GM18507 (cell line): Measurements from ENCODE around the gene EPG5.
A peak's percentile ranks its signal among the peaks of the same experiment; 100 is the strongest.

ENCODE experiments used
- DNase-seq: peaks from one replicate; pipeline ENCODE4 v3.0.0; 2011; ENCODE audit warnings: low read depth; ENCODE audit not compliant: insufficient read length; ENCODE audit errors: extremely low spot score
- FAIRE-seq: peaks from 2 replicates; lab custom pipeline; 2011; peaks lifted over from hg19 to GRCh38; lab: Jason Lieb, UNC

EPG5 gene

DNA sequence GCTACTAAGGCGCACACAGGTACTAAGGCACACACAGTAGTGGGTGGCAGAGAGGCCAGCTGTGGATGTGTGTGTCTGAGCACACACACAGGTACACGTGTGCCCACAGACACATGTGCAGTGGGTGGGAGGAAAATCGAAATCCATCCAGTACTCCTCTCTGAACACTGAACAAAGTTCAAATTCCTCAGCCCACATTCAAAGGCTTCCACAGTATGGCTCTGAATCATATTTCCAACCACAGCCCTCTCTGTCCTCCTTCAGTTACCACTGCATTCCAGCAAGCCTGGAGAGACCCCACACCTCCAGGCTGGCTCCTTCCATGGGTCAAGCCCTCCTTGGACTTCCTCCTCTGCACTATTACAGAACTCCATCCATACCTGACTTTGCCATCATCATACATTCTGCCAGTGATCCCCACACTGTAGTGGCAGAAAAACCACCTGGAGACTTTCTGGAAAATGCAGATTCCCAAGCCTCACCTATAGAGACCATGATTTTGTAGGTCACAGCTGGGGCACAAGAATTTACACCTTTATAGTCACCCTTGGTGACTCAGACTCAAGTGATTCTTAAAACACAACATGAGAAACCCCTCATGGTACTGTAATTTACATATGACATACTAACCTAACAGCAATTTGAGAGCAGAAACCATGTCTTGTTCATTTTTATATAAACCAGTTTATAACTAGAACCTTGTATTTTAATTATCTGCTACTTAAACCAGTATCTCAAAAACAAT is 31.4 kb downstream of the EPG5 start:
- DNase-seq = no peak
- FAIRE-seq = no peak

DNA sequence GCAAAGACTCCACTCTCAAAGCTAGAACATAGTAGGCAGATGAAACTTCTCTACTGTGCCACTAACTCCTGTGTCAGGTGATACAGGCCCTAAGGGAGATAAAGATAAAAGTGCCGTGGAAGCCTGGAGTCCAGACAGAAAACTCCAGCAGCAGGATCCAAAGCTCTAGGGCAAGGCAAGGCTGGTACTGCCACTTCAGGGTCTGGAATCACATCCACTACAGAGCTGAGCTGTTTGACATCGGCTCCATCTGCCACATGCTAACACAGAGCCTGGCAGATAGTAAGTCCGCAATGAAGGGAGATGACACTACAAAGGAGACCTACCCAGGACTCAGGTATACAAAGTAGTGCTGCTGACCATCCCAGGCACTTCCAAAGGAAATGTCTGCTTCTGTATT is 34.4 kb downstream of the EPG5 start:
- FAIRE-seq = no peak

DNA sequence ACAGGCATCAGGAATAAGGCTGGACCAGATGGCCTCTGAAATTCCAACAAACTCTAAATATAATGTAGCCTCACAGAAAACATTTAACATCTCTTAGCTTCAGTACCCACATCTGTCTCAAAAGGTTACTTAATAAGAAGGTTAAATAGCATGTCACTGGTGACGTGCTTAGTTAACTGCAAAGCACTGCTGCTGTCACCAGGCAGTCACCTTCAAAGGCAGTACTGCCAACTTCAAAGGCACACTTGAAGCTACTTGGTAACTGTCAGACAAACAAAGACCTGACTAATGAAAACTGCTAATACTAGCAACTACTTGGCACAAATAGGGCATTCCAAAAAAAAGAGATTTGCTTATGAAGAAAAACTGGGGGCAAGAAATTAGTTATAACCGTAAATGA is 36.2 kb downstream of the EPG5 start:
- FAIRE-seq = no peak

More for the DNA sequence above, 34.4 kb downstream of the EPG5 start:
- DNase-seq = no peak

DNA sequence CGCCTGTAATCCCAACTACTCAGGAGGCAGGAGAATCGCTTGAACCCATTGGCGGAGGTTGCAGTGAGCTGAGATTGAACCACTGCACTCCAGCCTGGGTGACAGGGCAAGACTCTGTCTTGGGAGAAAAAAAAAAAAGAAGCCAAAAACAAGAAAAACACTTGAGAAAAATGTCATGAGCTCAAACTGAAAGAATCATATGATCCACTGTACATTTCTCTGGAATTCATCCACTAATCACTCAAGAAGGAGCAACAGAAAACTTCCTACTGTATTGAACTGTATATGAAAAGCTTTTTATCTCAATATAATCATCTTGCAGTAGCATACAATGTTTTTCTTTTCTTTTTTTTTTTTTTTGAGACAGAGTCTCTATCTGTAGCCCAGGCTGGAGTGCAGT is 40.4 kb downstream of the EPG5 start:
- FAIRE-seq (no peak), DNase-seq (no peak)

More for the DNA sequence above, 36.2 kb downstream of the EPG5 start:
- no peak for DNase-seq

DNA sequence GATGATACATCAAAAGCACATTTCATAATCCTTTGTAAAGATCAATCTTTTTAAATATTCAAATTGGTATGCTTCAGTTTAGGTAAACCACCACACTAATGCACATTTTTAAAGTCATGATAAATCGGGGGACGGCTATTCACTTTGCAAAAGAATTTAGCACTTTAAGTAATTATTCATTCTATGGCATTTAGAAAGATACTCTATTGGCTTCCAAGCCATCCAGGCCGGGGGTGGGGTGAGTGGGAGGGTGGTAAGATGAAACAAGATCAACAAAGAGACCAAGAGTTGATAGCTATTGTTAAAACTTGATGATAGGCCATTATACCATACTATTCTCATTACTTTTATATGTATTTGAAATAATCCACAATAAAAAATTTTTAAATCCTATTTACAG is 41.0 kb downstream of the EPG5 start:
- FAIRE-seq (no peak), DNase-seq (no peak)

DNA sequence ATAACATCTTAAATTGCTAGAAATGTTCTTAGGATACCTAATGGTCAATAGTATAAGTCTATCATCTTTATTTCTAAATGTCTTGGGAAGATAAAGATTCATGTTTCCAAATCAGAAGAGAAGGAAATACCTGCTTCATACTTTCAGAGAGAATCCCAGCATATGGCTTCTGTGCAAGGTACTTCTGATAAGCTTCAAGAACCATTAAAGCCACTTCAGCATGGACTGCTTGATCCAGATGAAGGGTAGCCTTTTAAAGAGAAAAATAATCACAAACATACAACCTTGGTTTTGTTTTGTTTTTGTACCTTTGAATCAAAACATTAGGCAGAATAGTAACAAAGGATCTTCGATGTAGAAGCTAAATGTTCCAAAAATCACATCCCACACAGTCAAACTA is 44.0 kb downstream of the EPG5 start:
- FAIRE-seq = no peak
- no peak for DNase-seq

DNA sequence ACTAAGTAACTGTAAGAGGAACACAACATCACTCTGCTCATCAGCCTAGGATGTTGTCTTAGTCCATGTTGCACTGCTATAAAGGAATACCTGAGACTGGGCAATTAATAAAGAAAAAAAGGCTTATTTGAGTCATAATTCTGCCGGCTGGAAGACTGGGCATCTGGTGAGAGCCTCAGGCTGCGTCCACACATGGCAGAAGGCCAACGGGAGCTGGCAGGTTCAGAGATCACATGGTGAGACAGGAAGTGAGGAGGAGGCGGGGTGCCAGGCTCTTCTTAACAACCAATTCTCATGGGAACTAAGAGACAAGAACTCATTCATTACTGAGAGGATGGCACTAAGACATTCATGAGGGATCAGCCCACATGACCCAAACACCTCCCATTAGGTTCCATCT is 46.8 kb downstream of the EPG5 start:
- DNase-seq (no peak), FAIRE-seq (peak; percentile 46)

DNA sequence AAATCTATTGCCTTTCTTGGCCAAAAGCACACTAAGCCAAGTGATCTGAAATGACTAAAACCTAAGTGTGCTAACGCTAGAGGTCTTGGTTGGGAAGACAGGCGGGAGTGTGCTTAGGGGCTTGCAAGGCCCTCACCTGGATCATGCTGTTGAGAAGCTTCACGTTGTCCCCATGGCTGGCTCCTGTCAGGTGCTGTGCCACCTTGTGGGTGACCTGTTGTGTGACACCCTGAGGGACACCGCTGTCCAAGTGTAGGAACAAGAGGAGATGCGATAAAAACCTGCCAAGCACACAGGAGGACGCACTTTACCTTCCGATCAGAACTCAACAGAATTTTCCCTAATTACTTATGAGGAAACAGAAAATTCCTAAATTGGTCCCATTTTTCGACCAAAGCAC is 50.8 kb downstream of the EPG5 start:
- DNase-seq (no peak), FAIRE-seq (no peak)

DNA sequence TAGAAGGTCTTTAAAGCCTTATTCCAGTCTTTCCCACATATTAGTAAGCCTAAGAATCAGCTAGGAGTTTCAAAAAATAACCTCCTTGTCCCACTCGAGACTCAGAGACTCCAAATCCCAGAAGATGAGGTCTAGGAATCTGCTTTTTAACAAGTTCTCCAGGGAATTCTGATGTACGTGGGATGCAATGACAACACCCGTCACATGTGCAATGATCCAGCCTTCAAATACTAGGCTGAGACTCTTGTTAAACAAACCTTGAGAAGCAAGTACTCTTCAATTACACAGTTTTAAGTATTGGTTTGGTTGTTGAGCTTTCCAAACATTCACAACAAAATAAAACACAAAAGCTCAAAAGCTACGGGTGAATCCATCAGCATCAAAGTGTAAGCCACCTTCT is 53.9 kb downstream of the EPG5 start:
- DNase-seq (no peak), FAIRE-seq (no peak)

DNA sequence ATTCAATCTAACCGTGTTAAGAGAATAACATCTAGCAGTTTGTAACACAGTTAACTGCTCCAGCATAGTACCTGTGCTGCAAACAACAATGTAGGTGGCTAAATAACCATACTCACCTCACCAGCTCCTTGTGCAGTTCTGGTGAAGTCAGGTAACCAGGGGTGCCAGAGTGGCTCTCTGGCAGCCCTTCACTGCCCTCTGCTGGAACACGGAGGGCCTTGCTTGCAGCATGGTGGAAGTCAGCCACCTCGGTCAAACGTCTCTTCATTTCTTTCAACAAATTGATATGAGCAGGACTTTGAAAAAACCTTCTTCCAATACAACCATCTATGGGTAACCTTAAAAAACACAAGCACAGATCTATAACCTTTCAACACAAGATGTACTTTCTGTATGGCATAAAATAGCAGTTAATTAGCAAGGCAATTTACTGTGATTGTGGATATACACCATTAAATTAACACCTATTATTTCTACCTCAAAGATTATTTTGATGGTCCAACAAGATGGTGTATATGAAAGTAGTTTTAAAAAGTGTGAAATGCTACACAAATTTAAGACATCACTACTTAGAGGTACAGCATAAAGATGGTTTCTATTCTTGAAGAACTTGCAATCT is 56.6 kb downstream of the EPG5 start:
- peak; percentile 9 for DNase-seq

DNA sequence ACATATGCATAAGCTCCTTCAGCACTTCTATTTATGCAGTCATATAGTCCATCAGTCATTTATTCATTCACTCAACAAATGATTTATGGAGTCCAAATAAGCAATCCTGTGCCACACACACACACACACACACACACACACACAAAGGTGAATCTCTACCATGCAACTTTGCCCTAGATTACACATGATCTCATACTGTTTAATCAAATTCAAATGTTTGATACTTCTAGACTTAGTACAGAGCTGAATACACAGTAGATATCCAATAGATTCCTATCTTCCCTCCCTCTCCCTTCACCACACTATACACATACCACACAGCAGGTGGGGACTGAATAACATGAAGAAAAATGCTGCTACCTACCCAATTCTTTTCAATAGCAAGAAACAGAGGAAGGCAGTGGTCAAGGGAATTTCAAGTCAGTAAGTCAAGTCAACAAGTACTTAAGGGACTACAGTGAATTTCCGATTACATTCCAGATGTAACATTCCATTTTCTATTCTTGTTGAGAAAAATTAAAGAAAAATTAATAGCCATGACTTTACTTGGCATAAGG is 65.4 kb downstream of the EPG5 start:
- DNase-seq (no peak), FAIRE-seq (no peak)

More for the DNA sequence above, 56.6 kb downstream of the EPG5 start:
- peak; percentile 39 for FAIRE-seq

DNA sequence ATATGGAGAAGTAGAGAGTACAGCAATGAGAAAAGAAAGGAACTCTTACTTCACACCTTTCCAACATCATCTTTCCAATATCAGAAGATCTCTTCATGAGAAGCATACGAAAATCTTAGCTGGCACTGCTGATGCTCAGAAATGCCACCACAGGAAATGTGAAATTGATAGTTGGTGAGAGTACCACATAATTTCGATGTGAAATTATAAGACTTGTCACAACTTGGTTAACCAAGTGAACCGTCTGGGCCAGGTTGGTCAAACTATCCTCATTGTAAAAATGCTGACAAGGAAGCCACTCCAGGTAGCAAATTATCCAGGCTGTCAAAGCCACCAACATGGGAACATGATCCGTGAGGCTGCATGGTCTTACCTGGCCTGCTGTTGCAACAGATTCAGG is 66.5 kb downstream of the EPG5 start:
- no peak for DNase-seq
- no peak for FAIRE-seq

DNA sequence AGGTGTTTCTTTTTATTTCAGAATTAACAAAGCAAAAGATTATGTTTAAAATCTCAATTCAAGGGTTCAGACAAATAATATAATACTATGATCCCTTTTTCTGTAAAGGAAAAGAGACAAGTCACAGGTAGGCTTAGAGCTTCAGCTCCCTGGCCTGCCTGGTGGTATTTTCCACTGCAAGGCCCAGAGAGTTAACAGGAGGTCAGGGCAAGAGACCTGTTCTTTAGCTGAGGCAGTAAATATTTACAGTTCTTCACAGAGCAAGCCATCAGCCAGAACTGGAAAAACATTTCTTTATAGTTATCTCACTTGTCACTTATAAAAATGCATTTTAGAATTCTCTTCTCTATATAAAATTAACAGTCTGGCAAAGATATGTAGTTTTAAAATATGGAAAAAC is 70.1 kb downstream of the EPG5 start:
- DNase-seq = no peak
- no peak for FAIRE-seq

DNA sequence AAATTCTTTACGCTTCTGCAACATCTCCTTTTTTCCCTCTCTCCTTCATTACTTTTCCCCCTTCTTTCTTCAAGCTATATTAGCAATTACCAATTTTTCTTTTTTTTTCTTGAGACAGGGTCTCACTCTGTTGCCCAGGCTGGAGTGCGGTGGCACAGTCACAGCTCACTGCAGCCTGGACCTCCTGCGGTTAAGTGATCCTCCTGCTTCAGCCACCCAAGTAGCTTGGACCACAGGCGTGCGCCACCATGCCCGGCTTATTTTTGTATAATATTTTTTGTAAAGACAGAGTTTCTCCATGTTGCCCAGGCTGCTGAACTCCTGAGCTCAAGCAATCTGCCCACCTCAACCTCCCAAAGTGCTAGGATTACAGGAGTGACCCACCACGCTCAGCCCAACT is 70.7 kb downstream of the EPG5 start:
- FAIRE-seq (no peak), DNase-seq (no peak)

DNA sequence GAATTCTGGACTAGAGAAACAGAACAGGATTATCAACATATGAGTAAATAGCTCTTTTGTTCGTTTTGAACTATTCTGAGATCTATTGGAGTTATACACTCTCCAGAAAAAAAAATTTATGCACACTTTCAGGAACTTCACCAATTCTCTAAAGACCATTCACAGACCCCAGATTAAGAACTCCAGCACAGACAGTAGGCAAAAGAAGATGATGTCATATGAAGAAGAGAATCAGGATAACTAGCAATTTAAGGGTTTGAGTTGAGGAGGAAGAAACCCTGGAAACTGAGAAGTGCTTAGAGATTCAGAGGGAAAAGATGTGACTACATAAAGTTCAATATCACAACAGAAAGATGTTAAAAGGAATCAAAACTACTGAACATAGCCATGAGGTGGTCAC is 71.8 kb downstream of the EPG5 start:
- DNase-seq (no peak), FAIRE-seq (no peak)

DNA sequence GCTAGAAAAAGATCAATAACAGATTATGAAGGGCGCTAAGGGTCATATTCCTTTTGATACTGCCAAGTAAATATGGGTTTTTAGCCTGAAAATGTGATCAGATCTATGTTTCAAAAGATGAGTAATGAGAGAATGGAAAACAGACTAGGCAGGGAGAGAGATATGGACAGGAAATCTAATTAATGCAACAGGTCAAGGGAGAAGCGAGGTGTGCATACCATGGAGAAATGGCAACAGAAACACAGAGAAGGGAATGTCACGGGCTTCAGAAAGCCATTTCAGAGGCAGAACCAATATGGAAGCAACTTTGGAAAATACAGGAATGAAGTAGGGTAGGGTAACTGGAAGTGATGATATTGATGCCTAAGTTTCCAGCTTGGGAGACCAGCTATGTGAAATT is 72.3 kb downstream of the EPG5 start:
- FAIRE-seq = no peak
- no peak for DNase-seq

DNA sequence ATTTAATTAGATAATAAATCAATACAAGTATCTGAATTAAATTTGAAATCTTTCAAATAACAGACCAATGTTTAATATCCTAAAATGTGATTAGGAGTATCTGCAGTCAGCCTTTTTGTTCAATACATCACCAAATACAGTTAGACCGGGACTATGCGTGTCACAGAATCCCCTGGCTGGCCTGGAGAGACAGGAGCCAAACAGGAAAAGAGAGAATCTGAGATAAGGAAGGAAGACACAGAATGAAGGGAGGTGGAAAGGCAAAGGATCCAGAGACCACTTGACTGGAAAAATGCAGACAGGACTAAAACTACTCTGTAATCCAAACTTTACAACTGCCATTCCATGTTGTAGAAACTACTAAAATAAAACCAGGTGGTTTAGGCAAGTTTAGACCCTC is 75.3 kb downstream of the EPG5 start:
- no peak for DNase-seq
- FAIRE-seq = no peak

DNA sequence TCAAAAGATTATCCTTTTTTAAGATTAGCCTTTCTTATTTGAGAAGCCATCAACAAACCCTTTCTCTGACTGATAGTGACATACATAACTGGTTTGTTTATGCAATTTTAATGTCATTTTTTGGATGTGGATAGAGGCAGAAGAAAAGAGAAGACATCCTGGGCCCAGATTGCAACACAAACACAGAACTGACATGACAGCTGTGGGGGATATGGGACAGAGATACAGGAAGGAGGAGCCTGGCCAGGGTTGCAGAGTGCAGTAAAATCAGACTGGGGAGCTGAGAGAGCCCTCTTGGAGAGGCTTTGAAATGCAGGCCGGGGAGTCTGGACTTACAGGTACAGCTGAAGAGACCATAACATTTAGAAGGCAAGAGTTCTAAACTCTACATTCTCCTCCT is 76.5 kb downstream of the EPG5 start:
- no peak for FAIRE-seq

DNA sequence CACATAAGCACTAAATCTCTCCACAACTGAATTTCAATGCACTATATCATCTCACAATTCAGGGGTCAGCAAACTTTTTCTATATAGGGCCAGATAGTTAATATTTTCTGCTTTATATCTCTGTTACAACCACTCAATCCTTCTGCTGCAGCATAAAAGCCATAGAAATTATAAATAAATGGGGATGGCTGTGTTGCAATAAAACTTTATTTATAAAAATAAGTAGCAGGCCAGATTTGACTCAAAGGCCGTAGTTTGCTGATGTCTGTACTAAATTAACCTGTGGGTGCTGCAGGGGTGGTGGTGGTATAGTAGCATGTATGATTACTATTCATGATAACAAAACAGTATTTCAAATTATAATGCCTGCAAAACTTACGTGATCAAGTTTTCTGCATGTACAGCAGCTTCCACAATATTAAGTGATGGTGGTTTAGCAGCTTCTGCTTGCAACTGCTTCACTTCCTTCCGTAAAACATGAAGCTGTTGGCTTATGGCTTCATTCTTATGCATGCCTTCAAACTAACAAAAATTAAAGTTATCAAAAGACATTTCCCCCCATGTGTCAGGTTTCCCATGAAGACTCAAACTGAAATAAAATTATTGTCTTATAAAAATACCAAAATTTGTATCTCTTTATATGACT is 77.6 kb downstream of the EPG5 start:
- FAIRE-seq (no peak), DNase-seq (no peak)

More for the DNA sequence above, 76.5 kb downstream of the EPG5 start:
- no peak for DNase-seq

DNA sequence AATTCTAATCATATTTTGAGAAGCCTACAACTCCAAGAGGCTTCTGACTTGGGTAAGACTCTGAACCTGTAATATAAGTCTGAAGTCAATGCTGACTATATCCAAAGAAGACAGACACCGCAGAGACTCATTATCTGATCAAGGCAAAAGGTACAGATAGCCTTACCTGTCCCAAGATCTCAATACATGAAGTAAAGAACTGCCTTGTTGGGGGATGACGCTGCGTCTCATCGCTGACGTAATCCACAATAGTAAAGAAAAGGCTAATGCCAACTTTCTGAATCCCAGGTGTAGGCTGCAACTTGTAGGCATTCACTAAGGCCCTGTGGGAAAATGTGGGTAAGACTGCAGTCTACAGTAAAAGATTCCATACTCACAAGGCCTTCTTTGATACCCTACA is 79.5 kb downstream of the EPG5 start:
- DNase-seq (no peak), FAIRE-seq (no peak)
